HG02870 (cell line): Measurements from ENCODE around the gene DHRS12.

Experiments
- ATAC-seq: cut with Tn5 transposase; IDR thresholded peaks from one replicate; pipeline ENCODE4 v1.9.1; 2021; ENCODE audit warnings: mild to moderate bottlenecking, moderate library complexity; ENCODE audit not compliant: unreplicated experiment

DHRS12 gene

GRCh38 chr13:51731759-51732158, 72.2 kb downstream of the DHRS12 start:
- ATAC-seq, result no peak

GRCh38 chr13:51730927-51731326, 73.0 kb downstream of the DHRS12 start:
- ATAC-seq, result no peak

- ATAC-seq, result no peak
Observed at GRCh38 chr13:51729866-51730553, 74.0 kb downstream of the DHRS12 start.

GRCh38 chr13:51728972-51729371, 75.0 kb downstream of the DHRS12 start:
- ATAC-seq, result no peak

GRCh38 chr13:51728275-51728673, 75.7 kb downstream of the DHRS12 start:
- no peak for ATAC-seq

GRCh38 chr13:51727634-51728274, 76.2 kb downstream of the DHRS12 start:
- ATAC-seq, result no peak

- no peak for ATAC-seq
Observed at GRCh38 chr13:51726446-51727193, 77.3 kb downstream of the DHRS12 start.

GRCh38 chr13:51724721-51725120, 79.2 kb downstream of the DHRS12 start:
- no peak for ATAC-seq

- no peak for ATAC-seq
Observed at GRCh38 chr13:51723529-51723928, 80.4 kb downstream of the DHRS12 start.

- peak; percentile 90 for ATAC-seq
Observed at GRCh38 chr13:51721496-51721895, 82.5 kb downstream of the DHRS12 start.

GRCh38 chr13:51719394-51719793, 84.6 kb downstream of the DHRS12 start:
- no peak for ATAC-seq
